Small intestine (tissue), 7 donors: ENCODE measurements around the gene MRGPRD. TPM values are rescaled to one million over a fixed set of nuclear protein-coding genes. Genes with fewer than 3 reads are reported as not detected.
A peak's percentile ranks its signal among the peaks of the same experiment; 100 is the strongest.
"Not testable (repeated sequence)": the region's sequence is repeated elsewhere in the genome, so short reads cannot be mapped to it uniquely, and the experiment has no call there.

ENCODE experiments used
- DNase-seq, 2 donors: peaks; one replicate each; pipeline versions ENCODE4 v3.0.0 to v3.0.0-alpha.2; 2013
- FAIRE-seq: peaks from 2 replicates; lab custom pipeline; 2012; peaks lifted over from hg19 to GRCh38; lab: Jason Lieb, UNC
- H3K27ac ChIP-seq, 3 donors: one replicate each; pipeline ENCODE4 v1.5.1; 2013; ENCODE audit warnings: low read length in 2 of 3, mild to moderate bottlenecking in 2 of 3, control low read depth in 1 of 3, inconsistent platforms in 1 of 3, low read depth in 1 of 3, moderate library complexity in 1 of 3
- H3K27me3 ChIP-seq, 3 donors: one replicate each; pipeline ENCODE4 v1.6.1; 2013; ENCODE audit warnings: low read length in 3 of 3, inconsistent platforms in 1 of 3; ENCODE audit not compliant: control insufficient read depth in 3 of 3, insufficient read depth in 3 of 3
- H3K36me3 ChIP-seq, 3 donors: one replicate each; pipeline ENCODE4 v1.6.1; 2013; ENCODE audit warnings: low read length in 3 of 3, inconsistent platforms in 1 of 3, low read depth in 1 of 3, mild to moderate bottlenecking in 1 of 3, moderate library complexity in 1 of 3; ENCODE audit not compliant: control insufficient read depth in 3 of 3, insufficient read depth in 2 of 3
- H3K4me1 ChIP-seq, 3 donors: one replicate each; pipeline ENCODE4 v1.6.1; 2013; ENCODE audit warnings: low read length in 2 of 3, inconsistent platforms in 1 of 3, low read depth in 1 of 3, mild to moderate bottlenecking in 1 of 3, moderate library complexity in 1 of 3; ENCODE audit not compliant: control insufficient read depth in 3 of 3, insufficient read depth in 2 of 3
- H3K4me3 ChIP-seq, 3 donors: one replicate each; pipeline ENCODE4 v1.5.1; 2013; ENCODE audit warnings: low read length in 3 of 3, control low read depth in 1 of 3, inconsistent platforms in 1 of 3, low read depth in 1 of 3, mild to moderate bottlenecking in 1 of 3, moderate library complexity in 1 of 3
- H3K9me3 ChIP-seq, 2 donors: one replicate each; pipeline ENCODE4 v1.6.1; 2013; ENCODE audit warnings: low read depth in 1 of 2, low read length in 1 of 2; ENCODE audit not compliant: control insufficient read depth in 2 of 2, insufficient read depth in 1 of 2
- WGBS, 3 donors: extraction: QIAGEN DNeasy Blood & Tissue Kit; methylation state at CpG; one replicate each; pipeline ENCODE4 v1.1.7; 2013; 5-methylcytosine and 5-hydroxymethylcytosine counted together
- polyA plus RNA-seq, 4 donors: library from polyadenylated mRNA; stranded (reverse) in 3 of 4; unstranded in 1 of 4; fragments of 200-250 nt in 3 of 4; fragments of 120-200 nt in 1 of 4; gene quantifications; one replicate each; pipeline versions ENCODE4 v1.2.1 to v1.2.3, GENCODE V29; 2013
- donor health status: healthy with polysubstance abuse.
- donor health status: control.
- donor health status: control.
- donor health status: Bipolar disorder and iron deficiency.
- donor health status: healthy.

Gene MRGPRD
- polyA plus RNA-seq, 4 donors, result 0.06 TPM; not detected in 3

- H3K36me3 ChIP-seq, DNase-seq, H3K27me3 ChIP-seq, FAIRE-seq, H3K9me3 ChIP-seq, H3K4me3 ChIP-seq: not testable (repeated sequence)
- WGBS, 3 donors, result 81 to 90% (median 85%) methylated on average over 12 of the region's 12 CpGs
- Histone ChIP-seq H3K27ac (peak overlapping the region in 2 of 3 donors; percentile 26 to 47), H3K4me1 (peaks cover 0 to 15% (median 0%) of the 10 kb centered on the region in 3 donors)
Measured at GRCh38 chr11:68999748-69000355, 19.1 kb upstream of the MRGPRD start.

- H3K4me1 ChIP-seq, result peaks cover 0 to 15% (median 0%) of the 10 kb centered on the region in 3 donors
- H3K4me3 ChIP-seq, result no peak overlapping the region
- no peak for DNase-seq
- H3K27me3 ChIP-seq, result peaks cover 0 to 4% (median 3%) of the 10 kb centered on the region in 3 donors
- no peaks in the 10 kb centered on the region for H3K9me3 ChIP-seq
- peaks cover 0 to 2% (median 0%) of the 10 kb centered on the region in 3 donors for H3K36me3 ChIP-seq
- no peak overlapping the region for H3K27ac ChIP-seq
- FAIRE-seq, result no peak
- WGBS, 3 donors, result 80 to 84% (median 83%) methylated on average over 8 of the region's 8 CpGs
Measured at GRCh38 chr11:68999093-68999747, 18.4 kb upstream of the MRGPRD start.

- WGBS, 3 donors, result 32 to 35% (median 33%) methylated on average over 13 of the region's 13 CpGs
- Histone ChIP-seq H3K4me3 (no peak overlapping the region), H3K9me3 (no peaks in the 10 kb centered on the region), H3K36me3 (peaks cover 0 to 2% (median 0%) of the 10 kb centered on the region in 3 donors), H3K27me3 (peaks cover 0 to 4% (median 3%) of the 10 kb centered on the region in 3 donors), H3K27ac (peak overlapping the region in 1 of 3 donors; percentile 12), H3K4me1 (peaks cover 0 to 15% (median 0%) of the 10 kb centered on the region in 3 donors)
- FAIRE-seq (no peak), DNase-seq (peak; percentile 21 to 63)
Measured at GRCh38 chr11:68998390-68998911, 17.7 kb upstream of the MRGPRD start.

GRCh38 chr11:68997995-68998348 lies 17.2 kb upstream of the MRGPRD start:
- Histone ChIP-seq H3K4me3 (no peak overlapping the region), H3K9me3 (no peaks in the 10 kb centered on the region), H3K27ac (no peak overlapping the region), H3K36me3 (no peaks in the 10 kb centered on the region), H3K27me3 (peaks cover 0 to 4% (median 3%) of the 10 kb centered on the region in 3 donors), H3K4me1 (peaks cover 0 to 15% (median 0%) of the 10 kb centered on the region in 3 donors)
- FAIRE-seq, result no peak
- no peak for DNase-seq

GRCh38 chr11:68997124-68997994 lies 16.6 kb upstream of the MRGPRD start:
- FAIRE-seq, result no peak
- Histone ChIP-seq H3K27me3 (peaks cover 0 to 8% (median under 1%) of the 10 kb centered on the region in 3 donors), H3K27ac (no peak overlapping the region), H3K4me3 (no peak overlapping the region), H3K9me3 (no peaks in the 10 kb centered on the region), H3K4me1 (peaks cover 0 to 15% (median 0%) of the 10 kb centered on the region in 3 donors), H3K36me3 (no peaks in the 10 kb centered on the region)
- 87 to 91% (median 89%) methylated on average over 17 to 19 of the region's 19 CpGs for WGBS, 3 donors
- DNase-seq, result no peak

- Histone ChIP-seq H3K9me3 (no peaks in the 10 kb centered on the region), H3K36me3 (no peaks in the 10 kb centered on the region), H3K4me1 (peaks cover 0 to 15% (median 0%) of the 10 kb centered on the region in 3 donors), H3K27me3 (peaks cover 0 to 9% (median 0%) of the 10 kb centered on the region in 3 donors), H3K27ac (no peak overlapping the region), H3K4me3 (no peak overlapping the region)
- 94 to 96% (median 95%) methylated on average over 23 to 24 of the region's 24 CpGs for WGBS, 3 donors
- no peak for FAIRE-seq
- DNase-seq, result no peak
Measured at GRCh38 chr11:68996376-68997123, 15.8 kb upstream of the MRGPRD start.

- Histone ChIP-seq H3K9me3 (no peaks in the 10 kb centered on the region), H3K4me3 (no peak overlapping the region), H3K36me3 (no peaks in the 10 kb centered on the region), H3K4me1 (peaks cover 0 to 15% (median 0%) of the 10 kb centered on the region in 3 donors), H3K27me3 (peaks cover 0 to 9% (median 0%) of the 10 kb centered on the region in 3 donors), H3K27ac (no peak overlapping the region)
- WGBS, 3 donors, result 75 to 78% (median 78%) methylated on average over 6 of the region's 6 CpGs
- FAIRE-seq (no peak), DNase-seq (no peak)
Measured at GRCh38 chr11:68994894-68995285, 14.1 kb upstream of the MRGPRD start.
